Measurements from ENCODE around the gene MORF4L1. TPM values are rescaled to one million over a fixed set of nuclear protein-coding genes. Genes with fewer than 3 reads are reported as not detected.
A peak's percentile ranks its signal among the peaks of the same experiment; 100 is the strongest.

Gene MORF4L1
- total RNA-seq, 1 donor from 2014 or later = 491 TPM

DNA sequence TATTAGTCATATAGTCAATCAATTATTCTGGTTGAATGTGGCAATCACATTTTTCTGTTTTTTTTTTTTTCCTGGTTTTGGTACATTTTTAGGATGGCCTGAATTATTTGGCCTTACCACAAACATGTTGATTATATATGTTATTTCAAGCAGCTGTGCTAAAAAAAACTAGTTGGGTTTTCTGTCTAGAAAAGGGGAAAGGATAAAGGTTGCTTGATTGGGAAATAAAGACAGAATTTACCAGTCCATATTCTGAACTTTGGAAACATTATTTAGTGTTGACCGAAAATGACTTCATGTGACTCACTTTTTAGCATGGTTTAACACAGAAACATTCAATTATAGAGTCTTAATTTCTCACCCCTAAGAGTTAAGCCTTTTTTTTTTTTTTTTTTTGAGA, 8.1 kb downstream of the MORF4L1 start:
- no peak for DNase-seq (ENCODE audit: low spot score)
- Mint-ChIP-seq H3K36me3 (ENCODE audit: low read depth) (peaks cover 15% of the 10 kb centered on the region), H3K4me3 (ENCODE audit: unreplicated experiment) (no peak overlapping the region), H3K4me1 (ENCODE audit: low read depth) (peaks cover 83% of the 10 kb centered on the region), H3K27me3 (ENCODE audit: low read depth) (no peaks in the 10 kb centered on the region), H3K27ac (ENCODE audit: unreplicated experiment) (peak overlapping the region; percentile 66), H3K9me3 (ENCODE audit: low read depth) (no peaks in the 10 kb centered on the region)
- TF ChIP-seq, protein P1, sequence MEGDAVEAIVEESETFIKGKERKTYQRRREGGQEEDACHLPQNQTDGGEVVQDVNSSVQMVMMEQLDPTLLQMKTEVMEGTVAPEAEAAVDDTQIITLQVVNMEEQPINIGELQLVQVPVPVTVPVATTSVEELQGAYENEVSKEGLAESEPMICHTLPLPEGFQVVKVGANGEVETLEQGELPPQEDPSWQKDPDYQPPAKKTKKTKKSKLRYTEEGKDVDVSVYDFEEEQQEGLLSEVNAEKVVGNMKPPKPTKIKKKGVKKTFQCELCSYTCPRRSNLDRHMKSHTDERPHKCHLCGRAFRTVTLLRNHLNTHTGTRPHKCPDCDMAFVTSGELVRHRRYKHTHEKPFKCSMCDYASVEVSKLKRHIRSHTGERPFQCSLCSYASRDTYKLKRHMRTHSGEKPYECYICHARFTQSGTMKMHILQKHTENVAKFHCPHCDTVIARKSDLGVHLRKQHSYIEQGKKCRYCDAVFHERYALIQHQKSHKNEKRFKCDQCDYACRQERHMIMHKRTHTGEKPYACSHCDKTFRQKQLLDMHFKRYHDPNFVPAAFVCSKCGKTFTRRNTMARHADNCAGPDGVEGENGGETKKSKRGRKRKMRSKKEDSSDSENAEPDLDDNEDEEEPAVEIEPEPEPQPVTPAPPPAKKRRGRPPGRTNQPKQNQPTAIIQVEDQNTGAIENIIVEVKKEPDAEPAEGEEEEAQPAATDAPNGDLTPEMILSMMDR (IDR thresholded peaks at IDR 0.05) = no peak

DNA sequence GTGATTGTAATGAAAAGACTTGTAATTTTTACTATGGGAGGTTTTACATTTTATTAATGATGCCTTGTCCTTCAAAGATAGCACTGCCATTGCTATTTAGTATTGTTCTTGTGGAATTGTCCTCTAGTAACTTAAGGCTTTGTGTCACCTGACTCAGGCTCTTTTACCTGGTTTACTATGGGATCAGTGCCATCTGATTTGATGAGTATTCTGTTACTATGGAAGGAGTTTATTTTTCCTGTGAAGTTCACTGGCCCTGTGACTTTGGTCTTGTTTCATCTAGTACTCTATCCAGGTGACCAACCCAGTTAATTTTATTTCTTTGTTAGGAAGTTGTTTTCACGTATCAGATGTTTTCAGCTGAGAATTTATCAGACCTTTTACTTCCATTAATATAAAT, 9.0 kb downstream of the MORF4L1 start:
- Mint-ChIP-seq H3K9me3 (ENCODE audit: low read depth) (no peaks in the 10 kb centered on the region), H3K4me3 (ENCODE audit: unreplicated experiment) (no peak overlapping the region), H3K27ac (ENCODE audit: unreplicated experiment) (no peak overlapping the region), H3K27me3 (ENCODE audit: low read depth) (no peaks in the 10 kb centered on the region), H3K4me1 (ENCODE audit: low read depth) (peaks cover 81% of the 10 kb centered on the region), H3K36me3 (ENCODE audit: low read depth) (peaks cover 20% of the 10 kb centered on the region)
- TF ChIP-seq, protein P1 (IDR thresholded peaks at IDR 0.05) = no peak
- no peak for DNase-seq (ENCODE audit: low spot score)

DNA sequence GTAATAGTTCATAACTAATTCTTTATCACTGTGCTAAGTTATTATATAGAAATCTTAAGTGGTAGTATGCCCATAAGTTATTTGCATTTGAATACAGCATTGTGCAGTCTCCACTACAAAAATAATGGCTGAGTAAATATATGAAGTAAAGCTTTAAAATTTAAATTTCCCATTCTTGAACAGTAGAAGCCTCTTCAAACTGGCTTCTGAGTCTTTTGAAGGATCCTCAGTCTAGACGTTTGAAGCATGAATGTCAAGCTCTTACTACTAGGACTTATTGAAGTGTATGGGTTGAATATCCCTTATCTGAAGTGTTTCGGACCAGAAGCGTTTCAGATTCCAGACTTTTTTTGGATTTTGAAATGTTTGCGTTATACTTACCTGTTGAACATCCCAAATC, 16.3 kb downstream of the MORF4L1 start:
- no peaks in the 10 kb centered on the region for H3K9me3 Mint-ChIP-seq (ENCODE audit: low read depth)
- peaks cover 37% of the 10 kb centered on the region for H3K4me1 Mint-ChIP-seq (ENCODE audit: low read depth)
- H3K27ac Mint-ChIP-seq (ENCODE audit: unreplicated experiment) = no peak overlapping the region
- H3K27me3 Mint-ChIP-seq (ENCODE audit: low read depth) = no peaks in the 10 kb centered on the region
- H3K4me3 Mint-ChIP-seq (ENCODE audit: unreplicated experiment) = no peak overlapping the region
- H3K36me3 Mint-ChIP-seq (ENCODE audit: low read depth) = peaks cover 49% of the 10 kb centered on the region
- TF ChIP-seq, protein P1 (IDR thresholded peaks at IDR 0.05) = no peak
- DNase-seq (ENCODE audit: low spot score) = no peak

DNA sequence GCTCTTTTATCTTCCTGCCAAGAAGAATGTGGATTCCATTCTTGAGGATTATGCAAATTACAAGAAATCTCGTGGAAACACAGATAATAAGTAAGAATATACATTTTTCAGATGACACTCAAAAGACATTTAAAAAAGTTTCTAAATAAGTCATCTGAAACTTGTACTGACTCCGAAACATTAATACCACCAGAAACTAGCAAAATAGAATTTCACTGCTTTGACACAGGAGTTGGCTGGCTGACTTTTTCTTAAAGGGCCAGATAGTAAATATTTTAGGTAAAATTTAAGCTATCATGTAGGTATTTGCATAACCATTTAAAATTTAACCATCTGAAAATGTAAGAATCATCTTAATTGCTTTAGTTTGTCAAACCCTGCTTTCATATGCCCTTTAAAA, 20.8 kb downstream of the MORF4L1 start:
- Mint-ChIP-seq H3K27ac (ENCODE audit: unreplicated experiment) (peak overlapping the region; percentile 41), H3K9me3 (ENCODE audit: low read depth) (no peaks in the 10 kb centered on the region), H3K4me1 (ENCODE audit: low read depth) (peaks cover 19% of the 10 kb centered on the region), H3K4me3 (ENCODE audit: unreplicated experiment) (no peak overlapping the region), H3K36me3 (ENCODE audit: low read depth) (peaks cover 51% of the 10 kb centered on the region), H3K27me3 (ENCODE audit: low read depth) (no peaks in the 10 kb centered on the region)
- TF ChIP-seq, protein P1 (IDR thresholded peaks at IDR 0.05) = no peak
- DNase-seq (ENCODE audit: low spot score) = no peak

DNA sequence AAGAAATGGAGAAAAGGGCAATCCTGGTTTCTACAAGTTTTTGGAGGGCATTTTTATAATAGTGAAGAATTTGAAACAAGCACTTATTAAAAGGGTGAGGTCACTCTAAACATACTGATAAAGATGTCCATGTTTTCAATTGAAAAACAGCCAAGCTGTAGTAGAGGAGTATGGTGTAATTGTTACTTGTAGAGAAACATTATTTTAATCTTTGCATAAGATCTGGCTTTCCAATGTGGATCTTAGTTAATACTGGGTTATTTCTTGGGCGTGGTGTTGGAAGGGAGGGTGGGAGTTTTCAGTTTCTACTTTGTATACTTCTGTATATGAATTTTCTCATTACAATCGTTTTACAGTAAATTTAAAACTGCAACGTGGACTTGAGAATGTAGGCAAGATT, 22.8 kb downstream of the MORF4L1 start:
- Mint-ChIP-seq H3K27ac (ENCODE audit: unreplicated experiment) (no peak overlapping the region), H3K4me1 (ENCODE audit: low read depth) (peaks cover 23% of the 10 kb centered on the region), H3K27me3 (ENCODE audit: low read depth) (no peaks in the 10 kb centered on the region), H3K4me3 (ENCODE audit: unreplicated experiment) (no peak overlapping the region), H3K36me3 (ENCODE audit: low read depth) (peaks cover 57% of the 10 kb centered on the region), H3K9me3 (ENCODE audit: low read depth) (no peaks in the 10 kb centered on the region)
- no peak for DNase-seq (ENCODE audit: low spot score)
- TF ChIP-seq, protein P1 (IDR thresholded peaks at IDR 0.05) = no peak
